HCT116 (cell line): ENCODE results near the gene ZNF536. TPM values are rescaled to one million over a fixed set of nuclear protein-coding genes. Genes with fewer than 3 reads are reported as not detected.

Experiments
- ATAC-seq: fragments of 200-7000 bp; cut with Tn5 transposase; 2 replicates; pipeline ENCODE4 v1.9.1; 2020; ENCODE audit warnings: mild to moderate bottlenecking, moderate library complexity
- BruUV-seq: library from RNA; stranded (reverse); fragments of 400-500 nt; replicated peaks from 2 replicates; lab custom pipeline; 2021; lab: Mats Ljungman, UMichigan
- CTCF ChIA-PET: fragments of 300-600 bp; sonication (Branson Sonifier 250); formaldehyde crosslinking; loops from one replicate; lab custom pipeline; 2021; ENCODE audit warnings: antibody characterized with exemption; lab: Charles Lee
- POLR2A ChIA-PET: fragments of 300-600, 350-600 bp; sonication (Branson Sonifier 250); formaldehyde crosslinking; loops from one replicate; lab custom pipeline; 2021; ENCODE audit warnings: antibody characterized with exemption; lab: Charles Lee
- RAD21 ChIA-PET, 2 experiments: fragments of 300-600 bp; sonication (Branson Sonifier 250); formaldehyde crosslinking; loops; one replicate each; lab custom pipeline; 2023; ENCODE audit warnings: low total read pairs in 2 of 2; ENCODE audit not compliant: uncharacterized antibody in 2 of 2, unreplicated experiment in 2 of 2, low non-redundant PET in 1 of 2; lab: Charles Lee
- DNase-seq: peaks from one replicate; pipeline ENCODE4 v3.0.0-alpha.2; 2010; ENCODE audit warnings: low read depth, low spot score
- H2AFZ ChIP-seq: fragments of 200-600 bp; shearing (Covaris generic), sonication (generic); 2 replicates; pipeline ENCODE4 v1.6.1; 2017; ENCODE audit warnings: low read depth, mixed run types, mixed read lengths, antibody characterized with exemption, low read length; ENCODE audit not compliant: poor library complexity, severe bottlenecking
- H3K27ac ChIP-seq: 2 replicates; pipeline ENCODE4 v1.5.1; 2012; ENCODE audit warnings: low read depth, low read length
- H3K27me3 ChIP-seq: fragments of 200-600 bp; sonication (generic); 2 replicates; pipeline ENCODE4 v1.6.1; 2016; ENCODE audit warnings: mixed run types, low read length, mixed read lengths; ENCODE audit not compliant: insufficient read depth
- H3K36me3 ChIP-seq, 2 experiments: fragments of 200-500 bp in 1 of 2; fragments of 200-600 bp in 1 of 2; sonication (Bioruptor generic) in 1 of 2; sonication (generic) in 1 of 2; 2 replicates each; pipeline versions ENCODE4 v1.5.1 to v1.6.1; 2014 to 2016; ENCODE audit warnings: low read length in 2 of 2, inconsistent platforms in 1 of 2, mixed read lengths in 1 of 2, mixed run types in 1 of 2; ENCODE audit not compliant: insufficient read depth in 2 of 2, control insufficient read depth in 1 of 2
- H3K4me1 ChIP-seq, 2 experiments: fragments of 200-600 bp in 1 of 2; sonication (generic) in 1 of 2; 2 replicates each; pipeline versions ENCODE4 v1.5.1 to v1.6.1; 2012 to 2017; ENCODE audit warnings: low read length in 2 of 2, inconsistent platforms in 1 of 2, mild to moderate bottlenecking in 1 of 2, mixed read lengths in 1 of 2, mixed run types in 1 of 2, moderate library complexity in 1 of 2; ENCODE audit not compliant: insufficient read depth in 2 of 2, control insufficient read depth in 1 of 2
- H3K4me2 ChIP-seq: fragments of 200-600 bp; sonication (generic); 2 replicates; pipeline ENCODE4 v1.6.1; 2017; ENCODE audit warnings: mixed run types, low read length, mixed read lengths
- H3K4me3 ChIP-seq, 2 experiments: fragments of 200-600 bp in 1 of 2; sonication (generic) in 1 of 2; replicated peaks in 1 of 2; 2 replicates each; pipeline ENCODE4 v1.5.1; 2011 to 2016; ENCODE audit warnings: low read length in 2 of 2, control low read depth in 1 of 2, low read depth in 1 of 2, mild to moderate bottlenecking in 1 of 2, mixed read lengths in 1 of 2, mixed run types in 1 of 2
- H3K79me2 ChIP-seq: fragments of 200-600 bp; sonication (generic); 2 replicates; pipeline ENCODE4 v1.6.1; 2017; ENCODE audit warnings: mild to moderate bottlenecking, mixed run types, low read length, moderate library complexity, mixed read lengths; ENCODE audit not compliant: insufficient read depth
- H3K9ac ChIP-seq: fragments of 200-600 bp; sonication (generic); 2 replicates; pipeline ENCODE4 v1.6.1; 2016; ENCODE audit warnings: low read length, mixed read lengths
- H3K9me2 ChIP-seq: fragments of 200-600 bp; sonication (generic), shearing (Covaris generic); 2 replicates; pipeline ENCODE4 v1.6.1; 2017; ENCODE audit warnings: mixed run types, mild to moderate bottlenecking, moderate library complexity; ENCODE audit not compliant: insufficient read depth
- H3K9me3 ChIP-seq, 2 experiments: fragments of 200-500 bp in 1 of 2; fragments of 200-600 bp in 1 of 2; sonication (Bioruptor generic) in 1 of 2; sonication (generic) in 1 of 2; 2 replicates each; pipeline ENCODE4 v1.6.1; 2014 to 2017; ENCODE audit warnings: low read length in 2 of 2, mixed read lengths in 2 of 2, inconsistent platforms in 1 of 2, low read depth in 1 of 2, mild to moderate bottlenecking in 1 of 2, mixed run types in 1 of 2, moderate library complexity in 1 of 2; ENCODE audit not compliant: control insufficient read depth in 1 of 2, insufficient read depth in 1 of 2
- H4K20me1 ChIP-seq: fragments of 200-600 bp; sonication (generic), shearing (Covaris generic); 2 replicates; pipeline ENCODE4 v1.6.1; 2017; ENCODE audit warnings: mixed run types, mild to moderate bottlenecking, moderate library complexity; ENCODE audit not compliant: insufficient read depth
- CTCF ChIP-seq, 3 experiments: fragments of 200-600 bp in 1 of 3; sonication (generic) in 1 of 3; IDR thresholded peaks in 2 of 3; conservative IDR thresholded peaks in 1 of 3; 2 replicates each; pipeline ENCODE4 v1.5.1; 2012 to 2017; ENCODE audit warnings: low read depth in 2 of 3, low read length in 2 of 3, antibody characterized with exemption in 1 of 3, borderline replicate concordance in 1 of 3, control low read depth in 1 of 3, mild to moderate bottlenecking in 1 of 3, mixed read lengths in 1 of 3, mixed run types in 1 of 3, moderate library complexity in 1 of 3; ENCODE audit not compliant: insufficient read depth in 1 of 3
- ELF1 ChIP-seq: IDR thresholded peaks from 2 replicates; pipeline ENCODE4 v1.6.1; 2012; ENCODE audit warnings: low read depth, borderline replicate concordance
- EZH2 ChIP-seq: fragments of 200-600 bp; sonication (generic); IDR thresholded peaks from 2 replicates; pipeline ENCODE4 v1.6.1; 2017; ENCODE audit warnings: antibody characterized with exemption, mixed run types
- EZH2phosphoT487 ChIP-seq: fragments of 200-600 bp; IDR thresholded peaks from 2 replicates; pipeline ENCODE4 v1.6.1; 2018; ENCODE audit warnings: antibody characterized with exemption, borderline replicate concordance
- POLR2AphosphoS5 ChIP-seq: IDR thresholded peaks from 2 replicates; pipeline ENCODE4 v1.6.1; 2011; ENCODE audit warnings: mild to moderate bottlenecking, low read depth, low read length, moderate library complexity
- RAD21 ChIP-seq: IDR thresholded peaks from 2 replicates; pipeline ENCODE4 v1.6.1; 2012; ENCODE audit warnings: low read depth, mild to moderate bottlenecking
- REST ChIP-seq: IDR thresholded peaks from 2 replicates; pipeline ENCODE4 v1.6.1; 2012; ENCODE audit warnings: low read depth
- SIN3A ChIP-seq: IDR thresholded peaks from 2 replicates; pipeline ENCODE4 v1.6.1; 2012; ENCODE audit warnings: low read depth
- TCF7L2 ChIP-seq: IDR thresholded peaks from 2 replicates; pipeline ENCODE4 v1.7.0; 2011; ENCODE audit warnings: borderline replicate concordance, inconsistent platforms; ENCODE audit not compliant: insufficient read depth, insufficient read length; ENCODE audit errors: extremely low read depth
- YY1 ChIP-seq: IDR thresholded peaks from 2 replicates; pipeline ENCODE4 v1.6.1; 2011; ENCODE audit warnings: low read length, low read depth, moderate library complexity, mild to moderate bottlenecking; ENCODE audit not compliant: insufficient replicate concordance; ENCODE audit errors: extremely low read depth
- ZFX ChIP-seq: fragments of 450-650 bp; IDR thresholded peaks from 2 replicates; pipeline ENCODE4 v1.6.1; 2017
- ZNF274 ChIP-seq: fragments of 200-500 bp; sonication (Bioruptor generic); IDR thresholded peaks from 2 replicates; pipeline ENCODE4 v1.6.1; 2014; ENCODE audit warnings: mild to moderate bottlenecking, low read depth, low read length, inconsistent platforms
- intact Hi-C: fragments of 100-400 bp; cut with micrococcal nuclease; formaldehyde crosslinking; loops from 2 replicates; pipeline ENCODE4 v1.10.0; 2022
- total RNA-seq: library from RNA; stranded (reverse); gene quantifications from one replicate; pipeline ENCODE4 v1.2.1, GENCODE V29; 2021; ENCODE audit not compliant: unreplicated experiment

The ZNF536 gene
- total RNA-seq, 1 experiment from 2014 or later, result not detected

- Histone ChIP-seq H3K9ac (no peak overlapping the region), H4K20me1 (no peaks in the 10 kb centered on the region), H3K4me1 (no peaks in the 10 kb centered on the region), H3K36me3 (no peaks in the 10 kb centered on the region)
- no TSS peak for BruUV-seq
- no peak for TF ChIP-seq EZH2
- TF ChIP-seq YY1, result no peak
- no peak for TF ChIP-seq CTCF (IDR thresholded peaks at IDR 0.05 in 2 of 3, conservative IDR thresholded peaks at IDR 0.05 in 1 of 3; ENCODE audit: borderline replicate concordance in 1 of 3, insufficient read depth in 1 of 3, low read depth in 2 of 3, low read length in 2 of 3)
- TF ChIP-seq POLR2AphosphoS5, result no peak
- TF ChIP-seq ELF1, result no peak
- TF ChIP-seq RAD21, result no peak
- TF ChIP-seq, all 23 proteins: peak for 0
- H3K79me2 ChIP-seq, result no peaks in the 10 kb centered on the region
- 0 out of 2 replicates have a peak, but pooled peaks cover 3% of the 10 kb centered on the region for H3K27me3 ChIP-seq
- no peak overlapping the region for H3K4me2 ChIP-seq
- H3K9me3 ChIP-seq, result no peaks in the 10 kb centered on the region
- ChIA-PET CTCF (no interaction called here), POLR2A (no interaction called here), RAD21 (no interaction called here)
- no peaks in the 10 kb centered on the region for H3K9me2 ChIP-seq
- no peak for ATAC-seq
- H3K27ac ChIP-seq, result no peak overlapping the region
- no peak overlapping the region for H3K4me3 ChIP-seq
- no peak for DNase-seq
- intact Hi-C loops, result no loop called here
- no peak overlapping the region for H2AFZ ChIP-seq
Measured at GRCh38 chr19:30539981-30540380, 167.8 kb downstream of the ZNF536 start.

- H3K79me2 ChIP-seq, result no peaks in the 10 kb centered on the region
- ChIA-PET CTCF (no interaction called here), RAD21 (no interaction called here), POLR2A (no interaction called here)
- H3K9me2 ChIP-seq, result no peaks in the 10 kb centered on the region
- no peak overlapping the region for H3K4me2 ChIP-seq
- DNase-seq (no peak), ATAC-seq (no peak)
- H3K36me3 ChIP-seq, result no peaks in the 10 kb centered on the region
- H3K27me3 ChIP-seq, result 0 out of 2 replicates have a peak, but pooled peaks cover 3% of the 10 kb centered on the region
- no peaks in the 10 kb centered on the region for H4K20me1 ChIP-seq
- no peak overlapping the region for H3K9ac ChIP-seq
- H2AFZ ChIP-seq, result no peak overlapping the region
- H3K4me3 ChIP-seq, result no peak overlapping the region
- no peak overlapping the region for H3K27ac ChIP-seq
- intact Hi-C loops, result no loop called here
- H3K9me3 ChIP-seq, result no peaks in the 10 kb centered on the region
- no peaks in the 10 kb centered on the region for H3K4me1 ChIP-seq
- BruUV-seq, result no TSS peak
- no peak for TF ChIP-seq ZFX
- TF ChIP-seq EZH2, result no peak
- TF ChIP-seq EZH2phosphoT487, result no peak
- TF ChIP-seq ZNF274, result no peak
- TF ChIP-seq SIN3A, result no peak
- no peak for TF ChIP-seq REST
- no peak for TF ChIP-seq TCF7L2
Measured at GRCh38 chr19:30540761-30541160, 168.6 kb downstream of the ZNF536 start.
